Left lung (tissue), 10 donors: ENCODE measurements around the gene CLOCK. TPM values are rescaled to one million over a fixed set of nuclear protein-coding genes. Genes with fewer than 3 reads are reported as not detected.

Experiments used
- ATAC-seq: fragments of 200-7000 bp; cut with Tn5 transposase; one replicate; pipeline ENCODE4 v1.9.1; 2020; ENCODE audit warnings: moderate library complexity
- DNase-seq, 4 donors: peaks; one replicate each; pipeline ENCODE4 v3.0.0-alpha.2; 2013 to 2020
- H3K27ac ChIP-seq, 2 donors: fragments of 200-600 bp; sonication (generic) in 1 of 2; one replicate each; pipeline versions ENCODE4 v1.5.0 to v1.8.0; 2020 to 2021
- H3K27me3 ChIP-seq, 2 donors: fragments of 200-600 bp; sonication (generic) in 1 of 2; one replicate each; pipeline versions ENCODE4 v1.5.0 to v1.8.0; 2020 to 2021
- H3K36me3 ChIP-seq, 2 donors: fragments of 200-600 bp; sonication (generic) in 1 of 2; one replicate each; pipeline versions ENCODE4 v1.5.0 to v1.8.0; 2020 to 2021
- H3K4me1 ChIP-seq, 2 donors: fragments of 200-600 bp; one replicate each; pipeline ENCODE4 v1.8.0; 2021
- H3K4me3 ChIP-seq, 2 donors: fragments of 200-600 bp; sonication (generic) in 1 of 2; one replicate each; pipeline versions ENCODE4 v1.5.0 to v1.8.0; 2020 to 2021; ENCODE audit warnings: mild to moderate bottlenecking in 1 of 2
- H3K9me3 ChIP-seq, 2 donors: fragments of 200-600 bp; sonication (generic) in 1 of 2; one replicate each; pipeline versions ENCODE4 v1.5.0 to v1.8.0; 2020 to 2021
- intact Hi-C, 2 donors: fragments of 100-400 bp; cut with DNase I; formaldehyde crosslinking; loops; one replicate each; pipeline versions ENCODE4 v1.11.2 to v1.14.2; 2022
- polyA plus RNA-seq, 6 donors: library from polyadenylated mRNA; unstranded; fragments of 120-200 nt; gene quantifications; one replicate each; pipeline ENCODE4 v1.2.1, GENCODE V29; 2013; ENCODE audit not compliant: insufficient read length in 6 of 6
- total RNA-seq, 2 donors: library from RNA; stranded (reverse); fragmentation: NEBNext Ultra II Directional; extraction: Animal tissue kit (Norgen Biotek cat#: 25700); gene quantifications; one replicate each; pipeline ENCODE4 v1.2.1, GENCODE V29; 2021
- TF ChIP-seq, protein P1 (sequence below), 2 donors: fragments of 200-600 bp; sonication (generic) in 1 of 2; IDR thresholded peaks; one replicate each; pipeline versions ENCODE4 v1.5.0 to v1.8.0; 2021; ENCODE audit warnings: antibody characterized with exemption in 2 of 2
- donor health status: DM: no; HTN: yes; CAD: no.
- donor health status: DM: no; HTN: no; CAD: no.

The CLOCK gene
- total and polyA plus RNA-seq, 8 donors, result 19.8 to 27.6 (median 21.7) TPM

DNA sequence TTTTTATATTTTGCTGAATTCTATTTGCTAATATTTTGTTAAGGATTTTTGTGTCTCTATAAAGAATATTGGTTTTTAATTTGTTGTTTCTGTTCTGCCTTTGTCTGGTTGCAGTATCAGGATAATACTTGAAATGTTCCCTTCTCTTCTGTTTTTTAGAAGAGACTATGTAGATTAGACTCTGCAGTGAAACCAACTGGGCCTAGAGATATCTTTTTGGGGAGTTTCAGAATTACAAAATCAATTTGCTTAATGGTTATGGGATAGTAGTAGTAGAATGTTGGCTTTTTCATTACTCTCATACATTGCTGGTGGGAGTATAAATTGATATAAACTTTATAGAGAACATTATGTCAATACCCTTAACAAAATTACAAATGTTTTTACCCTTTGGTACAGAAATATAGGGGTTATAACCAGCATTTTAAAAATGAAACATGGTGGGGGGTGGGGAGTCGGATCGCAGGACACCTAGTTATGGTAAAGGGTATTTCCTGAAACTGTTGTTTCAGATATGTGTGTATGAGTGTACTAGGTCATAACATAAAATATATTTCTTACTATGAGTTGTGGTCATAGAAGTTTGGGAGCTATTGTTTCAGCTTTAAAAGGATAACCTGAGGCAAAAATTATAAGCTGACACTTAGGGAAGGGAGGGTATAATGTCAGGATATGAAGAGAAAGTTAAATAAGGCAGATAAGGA is 29.0 kb downstream of the CLOCK start:
- TF ChIP-seq, protein P1, sequence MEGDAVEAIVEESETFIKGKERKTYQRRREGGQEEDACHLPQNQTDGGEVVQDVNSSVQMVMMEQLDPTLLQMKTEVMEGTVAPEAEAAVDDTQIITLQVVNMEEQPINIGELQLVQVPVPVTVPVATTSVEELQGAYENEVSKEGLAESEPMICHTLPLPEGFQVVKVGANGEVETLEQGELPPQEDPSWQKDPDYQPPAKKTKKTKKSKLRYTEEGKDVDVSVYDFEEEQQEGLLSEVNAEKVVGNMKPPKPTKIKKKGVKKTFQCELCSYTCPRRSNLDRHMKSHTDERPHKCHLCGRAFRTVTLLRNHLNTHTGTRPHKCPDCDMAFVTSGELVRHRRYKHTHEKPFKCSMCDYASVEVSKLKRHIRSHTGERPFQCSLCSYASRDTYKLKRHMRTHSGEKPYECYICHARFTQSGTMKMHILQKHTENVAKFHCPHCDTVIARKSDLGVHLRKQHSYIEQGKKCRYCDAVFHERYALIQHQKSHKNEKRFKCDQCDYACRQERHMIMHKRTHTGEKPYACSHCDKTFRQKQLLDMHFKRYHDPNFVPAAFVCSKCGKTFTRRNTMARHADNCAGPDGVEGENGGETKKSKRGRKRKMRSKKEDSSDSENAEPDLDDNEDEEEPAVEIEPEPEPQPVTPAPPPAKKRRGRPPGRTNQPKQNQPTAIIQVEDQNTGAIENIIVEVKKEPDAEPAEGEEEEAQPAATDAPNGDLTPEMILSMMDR (IDR thresholded peaks at IDR 0.05), result no peak
- Histone ChIP-seq H3K27me3 (no peaks in the 10 kb centered on the region), H3K4me1 (no peaks in the 10 kb centered on the region), H3K4me3 (no peak overlapping the region), H3K27ac (no peak overlapping the region), H3K9me3 (no peaks in the 10 kb centered on the region), H3K36me3 (no peaks in the 10 kb centered on the region)
- no peak for DNase-seq
- intact Hi-C loops, result no loop called here
- no peak for ATAC-seq

DNA sequence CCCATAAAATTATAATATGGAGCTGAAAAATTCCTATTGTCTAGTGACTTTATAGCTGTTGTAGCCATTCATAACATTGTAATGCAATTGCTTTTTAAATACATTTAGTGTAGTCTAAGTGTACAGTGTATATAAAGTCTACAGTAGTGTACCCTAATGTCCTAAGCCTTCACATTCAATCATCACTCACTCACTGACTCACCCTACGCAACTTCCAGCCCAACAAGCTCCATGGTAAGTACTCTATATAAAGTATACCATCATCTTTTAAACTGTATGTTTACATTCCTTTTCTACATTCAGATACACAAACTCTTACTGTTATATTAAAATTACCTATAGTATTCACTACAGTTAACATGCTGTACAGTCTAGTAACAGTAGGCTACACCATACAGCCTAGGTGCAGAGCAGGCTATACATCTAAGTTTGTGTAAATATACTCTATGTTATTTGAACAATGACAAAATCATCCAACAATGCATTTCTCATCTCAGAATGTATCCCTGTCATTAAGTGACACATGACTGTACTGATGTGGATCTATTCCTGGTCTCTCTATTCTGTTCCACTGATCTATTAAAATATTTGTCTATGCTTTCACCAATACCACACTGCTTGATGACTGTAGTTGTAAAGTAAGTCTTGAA is 33.7 kb downstream of the CLOCK start:
- Histone ChIP-seq H3K27me3 (no peaks in the 10 kb centered on the region), H3K4me1 (no peaks in the 10 kb centered on the region), H3K9me3 (no peaks in the 10 kb centered on the region), H3K27ac (no peak overlapping the region), H3K4me3 (no peak overlapping the region), H3K36me3 (no peaks in the 10 kb centered on the region)
- ATAC-seq, result no peak
- TF ChIP-seq, protein P1 (IDR thresholded peaks at IDR 0.05), result no peak
- DNase-seq, result no peak
- intact Hi-C loops, result no loop called here

DNA sequence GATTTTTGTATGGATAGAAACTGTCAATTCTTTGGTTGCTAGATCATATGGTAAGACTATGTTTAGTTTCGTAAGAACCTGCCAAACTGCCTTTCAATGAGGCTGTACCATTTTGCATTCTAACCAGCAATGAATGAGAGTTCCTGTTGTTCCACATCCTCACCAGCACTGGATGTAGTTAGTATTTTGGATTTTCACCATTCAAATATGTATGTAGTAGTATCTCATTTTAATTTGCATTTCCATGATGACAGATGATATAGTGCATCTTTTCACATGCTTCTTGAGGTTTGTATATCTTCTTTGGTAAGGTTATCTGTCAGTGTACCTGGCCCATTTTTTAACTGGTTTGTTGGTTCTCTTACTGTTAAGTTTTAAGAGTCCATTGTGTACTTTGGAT is 34.6 kb downstream of the CLOCK start:
- intact Hi-C loops, result no loop called here
- H3K27ac ChIP-seq, result no peak overlapping the region
- H3K4me1 ChIP-seq, result no peaks in the 10 kb centered on the region
- ATAC-seq (no peak), DNase-seq (no peak)
- no peaks in the 10 kb centered on the region for H3K27me3 ChIP-seq
- TF ChIP-seq, protein P1 (IDR thresholded peaks at IDR 0.05), result no peak
- H3K9me3 ChIP-seq, result no peaks in the 10 kb centered on the region
- no peak overlapping the region for H3K4me3 ChIP-seq
- peaks cover 0 to 6% of the 10 kb centered on the region in 2 donors for H3K36me3 ChIP-seq

DNA sequence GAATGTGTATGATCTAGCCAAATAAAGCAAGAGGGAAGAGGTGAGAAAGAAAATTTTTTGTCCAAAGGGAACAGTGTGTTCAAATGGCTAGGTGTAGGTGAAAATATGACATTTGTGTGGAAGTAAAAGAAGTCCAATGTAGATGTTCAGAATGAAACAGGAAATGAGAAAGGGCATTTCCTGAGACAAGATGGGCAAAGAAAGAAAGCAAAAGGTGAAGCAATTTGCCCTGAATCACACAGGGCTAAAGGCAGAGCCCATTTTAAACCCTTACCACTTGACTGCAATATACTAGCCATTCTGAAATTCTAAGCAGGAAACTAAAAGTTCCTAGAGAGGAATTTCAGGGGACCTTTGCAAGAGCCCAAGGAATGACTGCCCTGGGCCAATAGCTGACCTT is 36.0 kb downstream of the CLOCK start:
- Histone ChIP-seq H3K4me1 (no peaks in the 10 kb centered on the region), H3K9me3 (no peaks in the 10 kb centered on the region), H3K27me3 (no peaks in the 10 kb centered on the region), H3K4me3 (no peak overlapping the region), H3K27ac (no peak overlapping the region), H3K36me3 (peaks cover 0 to 12% of the 10 kb centered on the region in 2 donors)
- TF ChIP-seq, protein P1 (IDR thresholded peaks at IDR 0.05), result no peak
- intact Hi-C loops, result no loop called here
- no peak for ATAC-seq
- no peak for DNase-seq

DNA sequence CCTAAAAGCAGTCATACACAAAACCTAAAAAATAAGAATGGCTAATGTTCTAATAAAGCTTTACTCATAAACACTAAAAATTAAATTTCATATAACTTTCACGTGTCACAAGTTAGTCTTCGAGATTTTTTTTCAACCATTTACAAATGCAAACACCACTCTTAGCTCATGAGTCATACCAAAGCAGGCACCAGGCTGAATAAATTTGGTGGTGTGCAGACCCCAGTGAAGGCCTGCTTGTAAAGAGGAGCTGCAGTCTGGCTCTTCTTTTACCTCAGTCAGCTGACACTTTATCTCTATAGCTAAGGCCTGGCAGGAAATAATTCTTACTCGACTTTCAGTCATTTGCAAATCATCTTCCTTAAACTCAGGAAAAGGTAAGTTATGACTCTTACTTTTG is 37.4 kb downstream of the CLOCK start:
- no peak for ATAC-seq
- intact Hi-C loops, result no loop called here
- DNase-seq, result no peak
- no peak overlapping the region for H3K27ac ChIP-seq
- no peak overlapping the region for H3K4me3 ChIP-seq
- peaks cover 0 to 12% of the 10 kb centered on the region in 2 donors for H3K36me3 ChIP-seq
- H3K27me3 ChIP-seq, result no peaks in the 10 kb centered on the region
- TF ChIP-seq, protein P1 (IDR thresholded peaks at IDR 0.05), result no peak
- H3K9me3 ChIP-seq, result no peaks in the 10 kb centered on the region
- no peaks in the 10 kb centered on the region for H3K4me1 ChIP-seq
